ENCODE measurements around the gene GPHN.

The GPHN gene

DNA sequence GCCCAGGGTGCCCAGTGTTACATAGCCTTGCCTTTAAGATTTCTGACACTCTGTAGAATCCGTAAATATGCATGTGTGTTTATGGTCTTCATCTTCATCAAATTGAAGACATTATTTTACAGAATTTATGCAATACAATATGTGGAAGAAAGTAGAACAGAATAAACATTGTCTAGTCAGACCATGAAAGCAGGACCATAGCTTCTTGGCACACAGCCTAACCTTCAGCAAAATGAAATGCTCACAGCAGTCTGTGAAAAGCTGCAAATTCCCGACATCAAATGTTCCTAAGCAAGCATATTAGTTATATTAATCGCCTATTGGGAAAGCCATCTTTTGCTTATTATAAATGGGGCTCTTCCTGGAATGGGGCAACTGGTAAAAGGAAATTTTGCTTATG is 570.0 kb downstream of the GPHN start:
- no peak for DNase-seq

DNA sequence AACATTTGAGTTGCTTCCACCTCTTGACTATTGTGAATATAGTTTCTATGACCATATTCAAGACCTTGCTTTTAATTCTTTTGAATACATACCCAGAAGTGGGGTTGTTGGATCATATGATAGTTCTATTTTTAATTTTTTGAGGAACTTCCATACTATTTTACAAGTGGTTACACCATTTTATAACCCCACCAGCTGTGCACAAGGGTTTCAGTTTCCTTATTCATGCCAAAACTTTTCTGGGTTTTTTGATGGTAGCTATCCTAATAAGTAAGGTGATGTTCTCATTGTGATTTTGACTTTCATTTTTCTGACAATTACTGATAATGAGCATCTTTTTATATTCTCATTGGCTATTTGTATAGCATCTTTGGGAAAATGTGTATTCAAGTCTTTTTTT is 571.9 kb downstream of the GPHN start:
- no peak for DNase-seq

DNA sequence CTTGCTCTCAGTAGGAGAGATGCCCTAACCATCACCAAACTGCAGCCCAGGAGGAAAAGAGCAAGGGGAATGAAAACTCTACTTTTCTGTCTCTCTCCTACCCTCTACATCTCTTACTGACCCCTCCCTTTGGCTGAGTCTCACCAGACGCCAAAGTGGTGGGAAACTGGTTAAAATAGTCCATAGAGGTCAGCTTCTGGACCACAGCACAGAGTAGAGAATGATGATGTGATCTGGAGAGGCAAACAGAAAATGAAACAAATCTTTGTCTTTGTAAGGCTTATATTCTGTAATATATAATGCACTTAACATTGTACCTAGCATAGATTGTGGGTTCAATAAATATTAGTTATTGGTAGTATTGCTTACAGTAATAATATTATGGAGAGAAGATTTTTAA is 600.3 kb downstream of the GPHN start:
- no peak for DNase-seq

DNA sequence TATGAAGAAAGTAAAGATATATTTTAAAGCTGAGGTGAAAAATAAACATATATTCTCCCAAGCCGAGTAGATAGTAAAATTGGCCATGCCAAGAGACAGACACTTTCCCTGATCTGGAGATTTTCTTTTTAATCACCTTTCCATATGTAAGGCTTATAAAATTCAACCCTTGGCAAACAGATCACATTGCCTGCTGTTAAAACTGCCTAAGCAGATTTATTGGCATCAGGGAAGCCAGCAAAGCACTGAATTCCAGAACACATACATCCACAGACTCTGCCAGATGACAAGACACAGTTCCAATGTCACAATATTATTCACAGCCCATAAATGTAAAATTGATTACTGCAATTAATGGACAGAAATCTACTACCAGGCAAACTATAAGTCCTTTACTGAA is 603.1 kb downstream of the GPHN start:
- DNase-seq = no peak

DNA sequence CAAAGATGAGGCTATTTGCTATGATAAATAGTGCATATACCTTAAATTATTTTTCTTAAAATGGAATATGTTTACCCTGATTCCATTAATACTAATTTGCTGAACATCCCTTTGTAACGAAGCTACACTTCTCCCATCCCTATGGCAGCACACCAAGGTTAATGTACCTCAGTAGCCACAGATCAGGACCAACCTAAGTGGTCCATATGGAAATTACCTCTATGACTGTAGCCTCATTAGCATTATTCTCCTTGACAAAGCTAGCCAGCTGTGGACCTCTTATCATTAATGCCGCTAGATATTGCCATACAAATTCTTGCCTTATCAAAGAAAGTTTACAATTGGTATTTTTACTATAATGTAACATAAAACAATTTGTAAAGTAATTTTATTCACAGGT is 604.4 kb downstream of the GPHN start:
- no peak for DNase-seq

DNA sequence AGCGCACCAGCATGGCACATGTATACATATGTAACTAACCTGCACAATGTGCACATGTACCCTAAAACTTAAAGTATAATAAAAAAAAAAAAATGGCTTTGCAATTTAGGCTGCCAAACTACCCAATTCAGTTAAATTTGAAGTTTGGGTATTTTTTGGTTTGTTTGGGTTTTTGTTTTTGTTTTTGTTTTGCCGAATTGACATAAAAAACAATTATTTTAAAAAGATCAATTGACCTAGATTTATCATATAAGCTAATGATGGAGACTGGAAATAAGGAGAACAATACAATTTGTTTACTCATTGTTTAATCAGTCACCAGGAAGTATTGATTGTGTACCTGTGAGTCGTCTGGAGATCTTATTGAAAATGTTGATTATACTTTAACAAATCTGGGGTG is 619.2 kb downstream of the GPHN start:
- no peak for DNase-seq

DNA sequence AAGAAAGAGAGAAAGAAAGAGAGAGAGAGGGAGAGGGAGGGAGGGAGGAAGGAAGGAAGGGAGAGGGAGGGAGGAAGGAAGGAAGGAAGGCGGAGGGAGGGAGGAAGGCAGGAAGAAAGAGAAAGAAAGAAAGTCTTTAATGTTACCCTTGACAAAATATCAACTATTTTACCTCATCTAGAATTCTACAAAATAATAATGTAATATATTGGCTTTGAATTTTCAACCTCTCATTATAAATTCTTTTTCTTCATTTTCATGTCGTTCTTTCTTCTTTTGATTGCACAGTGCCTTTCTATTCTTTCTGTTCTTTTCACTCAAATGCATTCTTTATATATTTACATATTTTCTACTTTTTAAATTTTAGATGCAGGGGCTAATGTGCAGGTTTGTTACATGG is 621.8 kb downstream of the GPHN start:
- no peak for DNase-seq

DNA sequence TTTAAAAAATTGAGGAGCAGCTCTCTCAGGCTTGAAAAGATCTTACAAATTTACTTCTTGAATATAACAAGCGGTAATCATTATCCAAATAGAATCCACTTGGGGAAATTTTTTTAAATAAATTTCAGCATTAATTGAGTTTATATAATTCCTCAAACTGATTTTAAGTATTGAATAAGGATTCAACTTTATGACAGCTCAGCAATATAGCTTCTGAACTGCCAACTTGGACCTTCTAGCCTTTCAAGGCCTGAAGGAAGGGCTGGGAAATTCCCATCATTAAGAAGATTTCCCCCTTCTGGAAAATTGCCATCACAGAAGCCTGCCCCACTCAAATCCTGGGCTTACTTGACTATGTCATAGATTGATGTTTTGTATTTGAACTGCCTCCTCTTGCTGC is 623.7 kb downstream of the GPHN start:
- no peak for DNase-seq

DNA sequence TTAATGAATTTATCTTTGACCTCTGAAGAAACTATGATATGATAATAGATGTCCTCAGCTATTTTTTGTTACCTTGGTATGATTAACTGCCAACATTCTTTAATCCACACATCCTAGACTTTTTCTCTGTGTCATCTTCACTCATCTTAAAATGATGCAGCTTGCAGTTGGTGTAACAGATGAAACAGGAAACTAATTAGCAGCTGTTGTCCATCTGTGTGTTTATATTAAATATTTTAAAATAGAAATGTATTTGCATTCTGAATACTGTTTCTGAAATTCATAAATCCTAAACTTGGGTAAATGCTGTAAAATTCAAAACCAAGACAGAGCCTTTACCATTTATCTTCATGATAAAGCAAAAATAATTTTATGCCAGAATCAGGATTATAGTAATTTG is 625.2 kb downstream of the GPHN start:
- DNase-seq = no peak

DNA sequence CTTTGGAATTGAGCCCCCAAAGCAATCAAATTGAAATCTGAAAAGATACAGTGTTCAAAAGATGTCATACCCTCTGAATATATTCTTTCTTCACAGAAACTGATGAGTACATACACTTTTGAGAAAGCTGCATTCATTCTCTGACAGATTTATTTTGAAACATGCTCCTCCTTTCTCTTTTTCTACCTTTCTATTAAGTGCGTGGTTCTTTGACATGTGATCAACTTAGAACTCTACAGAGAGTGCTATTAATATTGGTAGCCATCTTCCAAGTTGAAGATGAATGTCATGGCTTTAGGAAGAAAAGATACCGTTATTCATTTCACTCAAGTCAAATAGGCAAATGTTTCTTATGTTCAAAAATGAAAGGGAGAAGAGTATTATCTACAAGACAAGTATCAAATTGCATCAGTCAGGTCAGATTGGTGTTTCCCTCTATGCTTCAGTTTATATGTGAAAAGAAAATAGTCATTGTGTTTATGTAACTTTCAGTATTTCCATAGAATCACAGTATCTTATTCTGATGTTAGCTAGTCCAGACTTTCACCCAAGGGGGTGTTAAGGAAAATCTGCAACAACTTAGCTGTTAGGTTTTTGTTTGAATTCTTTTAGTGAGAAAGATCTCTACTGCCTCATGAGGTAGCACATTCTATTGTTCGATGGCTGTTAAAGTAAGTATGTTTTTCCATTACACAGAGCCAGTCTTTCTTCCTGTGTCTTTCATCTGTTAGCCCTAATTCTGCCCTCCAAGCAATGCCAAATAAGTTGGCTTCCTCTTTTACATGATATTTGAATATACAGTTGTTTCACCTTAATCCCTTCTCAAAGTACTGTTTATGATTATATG is 625.9 kb downstream of the GPHN start:
- no peak for DNase-seq

DNA sequence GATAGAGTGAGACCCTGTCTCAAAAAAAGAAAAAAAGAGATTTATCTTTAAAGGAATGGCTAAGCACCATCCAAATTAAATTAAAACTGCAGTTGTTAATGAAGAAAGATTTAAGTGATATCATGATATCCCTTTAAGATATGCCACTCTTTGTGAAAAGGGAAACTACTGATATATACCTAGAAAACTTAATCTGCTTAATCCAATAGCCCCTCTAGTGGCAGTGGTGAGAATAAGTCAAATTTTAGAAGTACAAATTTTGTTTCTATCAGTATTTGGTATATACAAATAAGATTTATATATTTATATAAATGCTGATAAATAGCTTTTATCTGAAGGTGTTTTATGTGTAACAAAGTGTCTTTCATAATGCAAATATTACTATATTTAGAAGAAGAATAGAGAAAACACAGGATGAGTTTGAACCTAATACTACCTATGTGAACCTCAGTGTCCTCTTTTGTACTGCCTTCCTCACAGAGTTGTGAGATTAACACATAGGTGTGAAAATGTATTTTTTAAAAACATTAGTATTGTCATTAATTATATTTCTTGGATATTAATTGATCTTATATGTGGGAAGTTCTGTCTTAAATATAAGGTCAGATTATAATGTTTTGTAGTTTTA is 629.9 kb downstream of the GPHN start:
- DNase-seq = no peak

DNA sequence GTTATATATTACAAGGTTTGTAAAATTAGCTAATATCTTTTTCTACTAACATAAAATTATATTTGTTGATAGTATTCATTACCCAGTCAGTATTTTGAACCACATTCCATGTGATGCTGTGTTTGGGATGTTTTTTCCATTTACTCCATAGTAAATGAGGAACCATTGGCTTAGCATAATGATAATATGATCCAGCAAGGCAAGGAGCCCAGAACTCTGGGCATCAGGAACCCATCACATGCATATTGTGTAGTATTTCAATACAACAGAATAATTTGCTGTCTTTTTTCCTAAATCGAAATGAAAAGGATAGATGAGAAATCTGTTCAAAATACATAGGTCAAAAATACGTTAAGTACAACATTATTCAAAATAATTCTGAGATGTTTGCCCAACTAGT is 632.6 kb downstream of the GPHN start:
- no peak for DNase-seq

DNA sequence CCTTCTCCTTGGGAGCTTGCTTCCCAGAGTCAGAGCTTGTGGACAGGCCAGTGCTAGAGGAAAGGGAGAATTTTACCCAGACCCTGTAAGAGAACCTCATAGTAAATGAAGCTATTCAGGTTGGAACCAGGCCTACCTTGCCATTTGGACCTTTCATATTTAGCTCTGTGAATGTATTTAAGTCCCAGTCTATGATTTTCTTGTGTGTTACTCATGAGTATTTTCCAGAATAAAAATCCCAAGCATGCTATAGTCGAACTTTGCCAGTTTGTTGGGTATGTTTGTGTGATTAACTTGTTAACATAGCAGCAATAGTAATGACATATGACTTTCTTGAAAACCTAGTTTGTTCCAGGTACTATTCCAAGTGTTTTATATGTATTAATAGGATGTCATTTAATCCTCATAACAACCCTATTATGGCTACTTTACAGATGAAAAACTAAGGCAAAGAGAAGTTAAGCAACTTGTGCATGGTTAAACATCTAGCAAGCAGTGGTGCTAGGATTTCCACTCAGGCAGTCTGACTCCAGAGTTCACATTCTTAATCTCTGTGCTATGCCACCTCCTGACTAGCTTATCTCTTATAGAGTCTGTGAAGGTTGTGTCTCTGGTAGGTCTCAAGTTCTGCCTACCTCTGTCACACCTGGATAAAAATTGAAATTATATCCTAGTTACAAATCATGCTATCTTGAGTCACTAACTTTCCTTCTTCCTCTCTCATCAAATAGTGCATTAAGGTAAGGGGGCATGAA is 633.4 kb downstream of the GPHN start:
- DNase-seq = no peak

DNA sequence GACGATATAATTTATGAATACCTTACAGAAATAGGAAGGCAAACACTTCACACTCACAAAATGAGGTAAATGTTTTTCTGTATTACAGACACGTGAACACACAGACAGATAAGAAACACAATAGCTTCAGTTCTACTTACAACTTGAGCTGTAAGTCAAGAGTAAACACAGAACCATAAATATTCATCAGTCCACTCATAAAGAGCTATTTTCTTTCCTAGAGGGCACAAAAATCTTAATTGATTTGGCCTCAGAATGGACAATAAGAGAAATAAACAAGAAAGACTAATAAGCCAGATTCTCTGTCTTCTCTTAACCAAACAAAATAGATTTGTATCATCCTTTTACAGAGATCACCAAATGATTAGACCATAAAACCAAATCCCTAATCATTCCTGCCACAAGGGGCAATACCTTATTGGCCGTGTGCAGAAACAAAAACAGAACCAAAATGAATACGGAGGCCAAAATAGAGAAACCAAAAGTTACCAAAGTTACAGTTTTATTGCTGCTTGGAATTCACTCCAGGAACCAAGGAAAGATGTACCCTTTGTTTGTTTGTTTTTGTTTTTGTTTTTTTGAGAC is 643.2 kb downstream of the GPHN start:
- no peak for DNase-seq

DNA sequence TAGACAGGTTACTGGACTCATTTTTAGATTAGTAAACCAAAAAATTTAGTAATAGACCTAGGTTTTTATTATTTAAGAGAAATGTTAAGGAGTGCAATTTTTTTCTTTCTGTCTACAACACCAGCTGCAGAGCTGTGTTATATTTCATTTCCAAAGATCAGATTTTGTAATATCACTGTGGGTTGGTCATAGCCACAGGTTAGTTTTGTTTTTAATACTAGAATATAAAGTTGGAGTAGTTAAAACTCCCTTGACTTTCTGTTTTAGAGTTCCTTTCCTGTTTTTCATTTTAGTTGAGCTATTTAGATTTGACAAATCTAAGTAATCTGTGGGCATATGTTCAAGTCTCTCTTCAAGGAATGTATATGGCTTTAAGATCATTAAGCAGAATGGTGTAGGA is 650.6 kb downstream of the GPHN start:
- DNase-seq = no peak

DNA sequence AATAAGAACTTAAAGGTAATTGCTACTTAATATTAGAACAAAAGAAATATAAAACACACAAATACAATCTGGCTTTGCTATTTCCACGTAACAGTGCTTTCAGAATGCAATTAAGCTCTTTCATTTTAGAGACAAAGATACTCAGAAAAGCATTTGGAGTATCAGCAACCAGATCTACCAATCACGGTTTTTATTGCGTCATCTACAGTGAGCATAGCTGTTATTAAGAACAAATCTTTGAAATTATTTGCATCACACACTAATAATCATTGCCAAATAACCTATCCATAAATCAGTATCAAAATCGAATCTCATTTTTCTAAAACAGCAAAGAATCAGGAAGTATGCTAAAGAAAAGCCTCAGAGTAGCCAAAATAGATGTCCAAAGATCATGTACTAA is 654.4 kb downstream of the GPHN start:
- no peak for DNase-seq

DNA sequence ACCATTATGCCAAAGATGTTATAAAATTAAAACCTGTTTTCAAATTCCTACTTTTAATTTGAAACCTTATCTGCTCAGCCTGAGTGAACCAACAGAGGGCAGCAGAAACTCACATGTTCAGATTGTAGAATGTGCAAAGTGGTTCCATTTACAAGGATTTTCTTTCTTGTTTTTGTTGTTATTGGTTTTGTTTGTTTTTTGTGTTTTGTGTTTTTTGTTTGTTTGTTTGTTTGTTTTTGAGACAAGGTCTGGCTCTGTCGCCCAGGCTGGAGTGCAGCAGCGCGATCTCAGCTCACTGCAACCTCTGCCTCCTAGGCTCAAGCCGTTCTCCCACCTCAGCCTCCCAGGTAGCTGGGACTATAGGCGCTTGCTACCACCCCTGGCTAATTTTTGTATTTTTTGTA is 658.5 kb downstream of the GPHN start:
- no peak for DNase-seq

DNA sequence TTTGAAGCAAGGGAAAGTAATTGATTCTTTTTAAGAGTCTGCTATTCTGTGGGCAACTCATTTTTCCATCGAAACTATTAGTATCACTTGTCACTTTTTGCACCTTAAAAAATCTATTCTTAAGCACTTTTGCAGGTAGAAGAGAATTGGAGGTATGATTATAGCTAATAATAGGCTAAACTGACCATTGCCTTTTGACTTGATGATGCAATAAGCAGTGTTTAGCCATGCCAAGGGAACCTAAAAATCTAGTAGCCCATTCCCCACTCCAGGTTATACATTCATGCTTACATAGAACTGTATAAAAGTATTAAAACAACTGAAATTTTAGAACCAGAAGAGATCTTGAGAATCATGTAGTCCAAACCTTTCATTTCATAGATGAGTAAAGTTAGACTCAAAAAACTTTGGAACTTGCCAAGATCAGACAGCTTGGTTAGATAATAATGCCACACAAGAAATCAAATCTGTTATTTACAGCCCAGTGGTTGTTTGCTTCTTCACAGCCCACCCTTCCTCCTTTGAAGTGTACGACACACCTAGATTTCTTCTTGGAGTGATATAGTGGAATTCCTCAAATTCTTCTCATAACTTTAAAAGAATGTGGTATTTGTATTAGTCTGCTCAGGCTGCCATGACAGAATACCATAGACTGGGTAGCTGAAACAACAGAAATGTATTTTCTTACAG is 659.6 kb downstream of the GPHN start:
- DNase-seq = no peak

DNA sequence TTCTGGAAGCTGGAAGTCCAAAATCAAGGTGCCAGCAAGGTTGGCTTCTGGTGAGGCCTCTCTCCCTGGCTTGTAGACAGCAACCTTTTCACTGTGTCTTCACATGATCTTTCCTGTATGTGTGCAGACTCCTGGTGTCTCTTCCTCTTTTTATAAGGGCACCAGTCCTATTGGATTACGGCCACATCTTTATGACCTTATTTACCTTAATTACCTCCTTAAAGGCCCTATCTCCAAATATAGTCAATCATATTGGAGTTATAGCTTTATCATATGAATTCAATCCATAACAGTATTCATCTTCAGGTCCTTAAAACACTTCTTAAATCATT is 660.1 kb downstream of the GPHN start:
- DNase-seq = no peak

DNA sequence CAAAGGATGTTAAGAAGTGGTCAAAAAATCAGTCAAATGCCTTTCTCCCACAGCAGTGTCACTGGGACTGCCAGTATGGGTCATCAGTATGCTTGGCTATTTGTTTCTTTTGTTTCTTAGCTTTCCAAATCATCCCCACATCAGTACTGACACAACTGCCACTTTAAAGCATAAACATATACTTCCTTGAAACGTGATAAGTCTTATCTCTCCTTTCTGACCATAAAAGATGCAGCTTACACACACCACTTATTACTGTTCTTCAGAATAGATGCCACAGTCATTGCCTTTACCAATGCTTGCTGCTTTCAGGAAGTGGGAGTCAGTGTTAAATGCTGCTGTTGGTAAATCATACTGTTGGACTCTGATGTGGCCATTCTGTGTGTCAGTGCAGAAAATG is 662.7 kb downstream of the GPHN start:
- DNase-seq = no peak

DNA sequence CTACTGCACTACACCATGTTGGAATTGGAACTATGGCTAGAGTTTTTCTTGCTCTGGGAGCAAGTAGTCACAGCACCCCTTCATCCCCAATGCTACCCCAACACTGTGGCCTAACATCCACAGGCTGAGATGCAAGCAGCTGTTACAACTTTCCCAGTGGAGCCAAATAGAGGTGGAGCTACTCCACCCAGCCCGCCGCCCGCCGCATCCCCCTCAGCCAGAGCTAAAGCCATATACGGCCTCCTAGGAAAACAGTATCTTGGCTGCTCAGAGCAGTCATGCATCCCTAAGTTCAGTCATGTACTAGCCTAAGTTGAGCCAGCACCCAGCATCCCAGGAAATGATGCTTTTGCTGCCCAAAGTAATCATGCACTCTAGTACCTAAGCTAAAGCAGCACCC is 664.1 kb downstream of the GPHN start:
- DNase-seq = no peak

DNA sequence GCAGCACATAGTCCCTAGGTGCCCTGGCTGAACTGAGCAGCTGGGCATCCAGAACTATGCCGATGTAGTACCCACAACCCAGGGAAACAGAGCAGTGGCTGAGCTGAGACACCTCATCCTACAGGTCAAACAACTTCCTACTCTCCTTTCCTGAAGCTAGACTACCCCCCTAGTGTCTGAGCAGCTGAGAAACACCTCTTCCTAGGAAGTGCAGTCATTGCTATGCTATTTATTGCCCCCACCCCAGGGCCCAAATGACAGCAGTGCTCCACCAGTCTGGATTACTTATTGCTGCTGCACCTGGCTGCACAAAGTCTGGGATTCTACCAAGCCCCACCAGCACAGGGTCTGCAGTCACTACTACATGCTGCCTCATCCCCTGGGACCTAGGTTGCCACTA is 664.6 kb downstream of the GPHN start:
- DNase-seq = no peak

DNA sequence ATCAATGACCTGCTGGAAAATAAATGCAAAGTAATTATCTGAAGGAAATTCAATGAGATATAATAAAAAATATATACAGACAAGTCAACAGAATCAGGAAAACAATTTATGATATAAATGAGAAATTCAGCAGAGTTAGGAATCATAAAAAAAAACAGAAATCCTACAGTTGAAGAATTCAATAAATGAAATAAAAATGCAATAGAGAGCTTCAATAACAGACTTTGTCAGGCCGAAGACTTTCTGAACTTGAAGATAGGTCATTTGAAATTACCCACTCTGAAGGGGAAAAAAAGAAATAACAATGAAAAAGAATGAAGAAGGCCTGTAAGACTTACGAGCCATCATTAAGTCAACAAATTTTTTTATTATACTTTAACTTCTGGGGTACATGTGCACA is 665.8 kb downstream of the GPHN start:
- no peak for DNase-seq
